KOPT-K1 (cell line): ENCODE measurements around the gene PSMB7.

Experiments used
- H3K27ac ChIP-seq: fragments of 200-600 bp; sonication (generic); 2 replicates; pipeline ENCODE4 v1.5.1; 2016; ENCODE audit warnings: antibody characterized with exemption, mild to moderate bottlenecking, low read depth, low read length; ENCODE audit not compliant: poor library complexity, severe bottlenecking
- H3K36me3 ChIP-seq: fragments of 200-600 bp; sonication (generic); 2 replicates; pipeline ENCODE4 v1.5.1; 2017; ENCODE audit warnings: antibody characterized with exemption, mild to moderate bottlenecking, low read length, moderate library complexity; ENCODE audit not compliant: insufficient read depth
- H3K9me3 ChIP-seq: fragments of 200-600 bp; sonication (generic); 2 replicates; pipeline ENCODE4 v1.5.1; 2017; ENCODE audit warnings: antibody characterized with exemption, low read length, mild to moderate bottlenecking; ENCODE audit not compliant: insufficient read depth, poor library complexity, severe bottlenecking

PSMB7 gene

GRCh38 chr9:124403246-124403645 is 12.0 kb downstream of the PSMB7 start:
- peaks cover 86% of the 10 kb centered on the region for H3K36me3 ChIP-seq
- no peak overlapping the region for H3K27ac ChIP-seq
- H3K9me3 ChIP-seq, result no peaks in the 10 kb centered on the region

- peaks cover 86% of the 10 kb centered on the region for H3K36me3 ChIP-seq
Measured at GRCh38 chr9:124399968-124400940, 15.0 kb downstream of the PSMB7 start.

GRCh38 chr9:124399323-124399967 is 15.8 kb downstream of the PSMB7 start:
- H3K27ac ChIP-seq, result no peak overlapping the region
- no peaks in the 10 kb centered on the region for H3K9me3 ChIP-seq
- H3K36me3 ChIP-seq, result peaks cover 86% of the 10 kb centered on the region

More at GRCh38 chr9:124399968-124400940, 15.0 kb downstream of the PSMB7 start:
- Histone ChIP-seq H3K9me3 (no peaks in the 10 kb centered on the region), H3K27ac (no peak overlapping the region)

- H3K27ac ChIP-seq, result no peak overlapping the region
- H3K36me3 ChIP-seq, result peaks cover 86% of the 10 kb centered on the region
- H3K9me3 ChIP-seq, result no peaks in the 10 kb centered on the region
Measured at GRCh38 chr9:124398191-124398935, 16.9 kb downstream of the PSMB7 start.

GRCh38 chr9:124395826-124396225 is 19.4 kb downstream of the PSMB7 start:
- Histone ChIP-seq H3K27ac (no peak overlapping the region), H3K36me3 (peaks cover 76% of the 10 kb centered on the region), H3K9me3 (no peaks in the 10 kb centered on the region)

- H3K36me3 ChIP-seq, result peaks cover 66% of the 10 kb centered on the region
- H3K9me3 ChIP-seq, result no peaks in the 10 kb centered on the region
- no peak overlapping the region for H3K27ac ChIP-seq
Measured at GRCh38 chr9:124394596-124394995, 20.6 kb downstream of the PSMB7 start.

GRCh38 chr9:124394167-124394566 is 21.1 kb downstream of the PSMB7 start:
- peaks cover 64% of the 10 kb centered on the region for H3K36me3 ChIP-seq
- H3K27ac ChIP-seq, result no peak overlapping the region
- no peaks in the 10 kb centered on the region for H3K9me3 ChIP-seq

GRCh38 chr9:124392871-124393460 is 22.3 kb downstream of the PSMB7 start:
- Histone ChIP-seq H3K36me3 (peaks cover 59% of the 10 kb centered on the region), H3K9me3 (no peaks in the 10 kb centered on the region), H3K27ac (no peak overlapping the region)

- H3K9me3 ChIP-seq, result no peaks in the 10 kb centered on the region
- H3K36me3 ChIP-seq, result peaks cover 53% of the 10 kb centered on the region
- no peak overlapping the region for H3K27ac ChIP-seq
Measured at GRCh38 chr9:124392254-124392870, 22.9 kb downstream of the PSMB7 start.

- Histone ChIP-seq H3K36me3 (peaks cover 39% of the 10 kb centered on the region), H3K9me3 (no peaks in the 10 kb centered on the region), H3K27ac (no peak overlapping the region)
Measured at GRCh38 chr9:124390794-124391658, 24.2 kb downstream of the PSMB7 start.

- no peaks in the 10 kb centered on the region for H3K9me3 ChIP-seq
- H3K27ac ChIP-seq, result no peak overlapping the region
- peaks cover 31% of the 10 kb centered on the region for H3K36me3 ChIP-seq
Measured at GRCh38 chr9:124389146-124389939, 25.9 kb downstream of the PSMB7 start.

- no peak overlapping the region for H3K27ac ChIP-seq
- H3K36me3 ChIP-seq, result peaks cover 31% of the 10 kb centered on the region
- H3K9me3 ChIP-seq, result no peaks in the 10 kb centered on the region
Measured at GRCh38 chr9:124388275-124389048, 26.8 kb downstream of the PSMB7 start.
